Stimulated activated CD4-positive, alpha-beta T cell treated with anti-CD3 and anti-CD28 coated beads, Interleukin-2, amount 100 ng/mL, for 48 hours (primary cell): ENCODE data around the gene COX5B.
A peak's percentile ranks its signal among the peaks of the same experiment; 100 is the strongest.
"Not testable (repeated sequence)": the region's sequence is repeated elsewhere in the genome, so short reads cannot be mapped to it uniquely, and the experiment has no call there.

Experiments used
- DNase-seq, 2 donors: peaks; one replicate each; pipeline ENCODE4 v3.0.0-alpha.2; 2020

The COX5B gene

GRCh38 chr2:97645695-97646629 lies at the start of gene COX5B:
Gene COX5B (plus strand): TSS chr2:97646062. CDS start chr2:97646087, 25 bp downstream.
- DNase-seq = peak; percentile 98 to 99

- not testable (repeated sequence) for DNase-seq
These were observed 49.7 kb upstream of the COX5B start for GRCh38 chr2:97596180-97596579.

DNA sequence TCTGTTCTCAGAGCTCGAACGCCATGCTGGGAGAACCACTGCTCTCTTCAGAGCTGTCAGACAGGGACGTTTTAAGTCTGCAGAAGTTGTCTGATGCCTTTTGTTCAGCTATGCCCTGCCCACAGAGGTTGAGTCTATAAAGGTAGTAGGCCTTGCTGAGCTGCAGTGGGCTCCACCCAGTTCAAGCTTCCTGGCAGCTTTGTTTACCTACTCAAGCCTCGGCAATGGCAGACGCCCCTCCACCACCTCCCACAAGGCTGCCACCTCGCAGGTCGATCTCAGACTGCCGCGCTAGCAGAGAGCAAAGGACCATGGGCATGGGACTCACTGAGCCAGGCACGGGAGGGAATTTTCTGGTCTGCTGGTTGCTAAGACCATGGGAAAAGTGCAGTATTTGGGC lies 44.3 kb upstream of the COX5B start:
- DNase-seq = not testable (repeated sequence)

- not testable (repeated sequence) for DNase-seq
These were observed 40.8 kb upstream of the COX5B start for GRCh38 chr2:97605109-97605508.

GRCh38 chr2:97605524-97606339 lies 40.1 kb upstream of the COX5B start:
- not testable (repeated sequence) for DNase-seq

DNA sequence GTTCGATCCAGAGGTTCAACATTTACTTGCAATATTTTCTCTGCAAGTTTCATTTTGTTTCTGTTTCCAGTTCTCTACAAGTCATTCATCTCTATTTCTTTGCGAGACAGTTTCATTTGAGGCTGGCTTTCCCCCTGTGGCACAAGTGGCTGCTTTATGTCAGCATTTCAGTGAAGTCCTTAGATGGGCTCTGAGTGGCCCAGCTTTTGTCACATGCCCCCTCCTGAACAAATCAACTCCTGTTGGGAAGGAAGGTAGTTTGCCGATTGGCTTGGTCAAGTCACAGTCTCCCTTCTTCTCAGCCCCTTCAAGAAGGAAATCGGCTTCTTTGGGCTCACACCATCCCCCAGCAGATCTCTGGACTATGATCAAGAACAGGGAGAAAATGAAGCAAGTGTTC lies 37.1 kb upstream of the COX5B start:
- DNase-seq = not testable (repeated sequence)

DNA sequence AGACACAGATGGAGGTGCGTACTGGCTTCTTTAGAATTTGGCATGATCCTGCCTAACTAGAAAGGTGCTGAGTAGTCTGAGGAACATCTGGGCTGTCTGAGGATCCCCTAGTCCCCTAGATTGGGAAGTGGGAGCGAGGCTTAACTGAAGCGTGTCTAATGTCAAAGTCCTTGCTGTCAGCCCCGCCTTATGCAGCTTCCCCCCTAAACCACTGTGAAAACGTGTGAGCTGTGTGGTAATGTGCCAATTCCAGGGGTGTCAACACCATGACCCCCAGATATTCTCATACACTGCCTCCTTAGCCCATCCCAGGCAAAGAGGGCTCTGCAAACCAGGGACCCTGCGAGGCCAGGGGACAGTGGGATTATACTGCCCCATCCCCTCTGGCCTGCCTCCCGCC lies 34.0 kb upstream of the COX5B start:
- DNase-seq = not testable (repeated sequence)

DNA sequence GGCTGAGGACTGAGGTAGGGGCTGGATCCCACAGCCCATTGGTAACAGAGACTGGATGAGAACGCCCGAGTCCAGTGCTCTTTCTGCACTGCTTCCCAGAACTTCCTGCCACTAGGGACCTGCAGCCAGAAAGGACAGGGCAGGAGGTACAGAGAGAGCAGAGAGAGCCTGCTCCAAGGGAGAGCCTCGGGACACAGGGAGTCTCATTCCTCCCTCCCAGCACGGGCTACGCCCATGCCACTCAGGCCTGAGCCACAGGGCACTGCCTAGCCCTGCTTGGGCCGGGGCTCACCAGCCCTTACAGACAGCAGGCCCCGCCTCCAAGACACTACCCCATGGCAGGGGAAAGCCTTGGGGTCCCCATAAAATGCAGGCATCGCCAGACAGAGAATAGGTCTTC lies 30.1 kb upstream of the COX5B start:
- not testable (repeated sequence) for DNase-seq

DNA sequence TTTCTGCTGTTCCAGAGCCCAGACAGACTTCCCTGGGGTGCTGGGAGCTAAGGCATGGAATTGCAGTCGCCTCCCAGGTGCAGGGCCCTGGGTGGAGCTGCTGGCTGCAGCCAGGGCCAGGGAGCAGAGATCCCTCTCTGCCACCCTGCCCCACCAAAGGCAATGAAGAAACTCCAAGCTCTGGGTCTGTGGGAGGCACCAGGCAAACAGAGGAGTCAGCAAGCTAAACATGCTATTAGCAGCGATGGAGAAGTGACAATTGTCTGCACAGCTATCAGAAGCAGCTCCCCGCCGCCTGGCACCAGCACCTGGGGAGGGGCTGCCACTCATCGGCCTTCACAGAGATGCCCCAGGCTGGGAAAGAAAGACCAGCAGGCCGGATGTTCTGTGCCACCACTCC lies 28.0 kb upstream of the COX5B start:
- no peak for DNase-seq

DNA sequence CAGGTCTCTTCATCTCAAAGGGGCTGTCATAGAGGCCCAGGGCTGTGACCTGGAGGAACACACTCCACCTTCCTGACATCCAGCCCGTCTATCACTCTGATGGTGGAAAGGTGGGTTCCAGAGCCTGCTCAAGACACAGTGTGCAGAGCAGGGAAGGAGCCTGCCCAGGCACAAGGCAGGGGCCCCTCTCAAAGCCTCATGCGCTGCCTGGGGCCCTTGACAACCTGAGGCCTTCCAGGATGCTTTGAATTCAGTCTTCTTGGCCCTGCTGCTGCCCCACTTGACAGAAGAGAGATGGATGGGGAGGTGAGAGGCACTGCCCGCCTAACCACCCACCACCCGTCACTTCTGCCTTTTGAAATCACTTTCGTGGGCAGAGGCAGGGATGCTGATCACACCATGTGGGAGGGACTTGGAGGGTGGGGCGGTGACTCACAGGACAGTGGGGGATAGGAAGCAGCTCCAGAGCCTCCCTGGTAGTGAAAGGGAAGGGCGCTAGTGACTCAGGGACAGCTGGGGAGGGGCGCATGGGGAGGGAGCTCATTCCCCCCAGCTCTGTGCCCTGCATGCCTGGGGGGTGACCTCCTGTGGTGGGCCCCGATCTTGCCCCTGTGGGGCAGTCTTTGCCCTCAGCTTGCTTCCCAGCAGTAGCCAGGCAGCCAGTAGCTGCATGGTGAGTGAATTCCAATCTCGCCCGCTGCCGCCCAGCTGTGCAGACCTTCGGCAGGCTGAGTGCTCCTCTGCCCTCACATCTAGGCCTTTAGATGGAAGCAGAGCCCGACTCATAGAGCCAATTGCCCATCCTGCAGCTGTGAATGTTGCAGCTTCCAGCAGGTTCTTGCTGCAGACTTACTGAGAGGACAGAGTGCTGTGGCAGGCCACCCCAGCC lies 26.7 kb upstream of the COX5B start:
- DNase-seq = not testable (repeated sequence)

DNA sequence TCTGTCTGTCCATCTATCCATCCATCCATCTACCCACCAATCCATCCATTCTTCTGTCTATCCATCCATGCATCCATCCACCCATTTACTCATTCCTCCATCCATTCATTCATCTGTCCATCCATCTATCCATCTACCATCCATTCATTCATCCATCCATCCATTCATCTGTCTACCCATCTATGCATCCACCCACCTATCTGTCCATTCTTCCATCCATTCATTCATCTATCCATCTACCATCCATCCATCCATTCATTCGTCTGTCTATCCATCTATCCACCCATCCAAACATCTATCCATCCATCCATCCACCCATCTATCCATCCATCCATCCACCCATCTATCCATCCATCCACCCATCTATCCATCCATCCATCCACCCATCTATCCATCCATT lies 25.4 kb upstream of the COX5B start:
- DNase-seq = not testable (repeated sequence)

- not testable (repeated sequence) for DNase-seq
These were observed 22.9 kb upstream of the COX5B start for GRCh38 chr2:97622976-97623375.

DNA sequence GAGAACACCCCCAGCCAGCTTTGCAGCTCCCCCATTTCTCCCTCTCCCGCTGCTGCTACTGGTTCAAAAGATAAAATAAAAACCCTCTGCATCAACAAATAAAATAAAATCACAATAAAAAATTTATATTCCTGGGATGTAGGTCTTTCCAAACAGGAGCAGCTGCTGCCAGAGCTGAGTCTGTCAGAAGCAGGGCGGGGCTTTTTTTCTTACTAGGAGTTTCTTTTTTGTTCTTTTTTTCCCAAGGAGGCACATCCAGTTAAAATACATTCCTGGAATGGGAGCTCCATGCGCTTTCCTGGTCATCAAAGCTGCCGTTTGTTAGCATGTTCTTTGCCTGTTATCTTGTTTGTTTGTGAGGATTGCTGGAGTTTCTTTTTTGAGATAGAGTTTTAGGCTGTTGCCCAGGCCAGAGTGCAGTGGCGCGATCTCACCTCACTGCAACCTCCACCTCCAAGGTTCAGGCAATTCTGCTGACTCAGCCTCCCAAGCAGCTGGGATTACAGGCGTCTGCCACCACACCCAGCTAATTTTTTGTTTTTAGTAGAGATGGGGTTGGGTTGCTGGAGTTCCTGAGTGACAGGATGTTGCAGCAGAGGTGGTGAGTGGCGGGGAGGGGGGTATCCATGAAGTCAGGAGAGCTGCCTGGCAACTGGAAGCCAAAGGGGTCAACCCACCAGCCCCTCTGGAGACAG lies 20.4 kb upstream of the COX5B start:
- not testable (repeated sequence) for DNase-seq

DNA sequence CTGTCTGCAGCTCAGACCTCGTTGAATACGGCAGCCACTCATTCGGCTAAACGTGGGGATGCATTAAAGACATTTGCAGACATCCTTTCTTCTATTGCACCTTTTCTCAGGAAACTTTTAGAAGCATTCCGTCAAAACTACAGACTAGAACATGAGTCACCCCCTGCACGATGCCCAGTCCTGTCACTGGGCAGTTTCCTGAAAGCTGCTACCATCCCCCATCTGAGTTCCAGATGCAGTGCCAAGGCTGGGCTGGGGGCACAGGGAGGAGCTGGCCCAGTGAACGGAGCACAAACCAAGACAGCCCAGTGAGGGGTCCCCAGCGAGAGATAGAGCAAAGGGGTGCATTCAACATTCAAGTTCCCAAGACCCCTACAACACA lies 19.8 kb upstream of the COX5B start:
- not testable (repeated sequence) for DNase-seq

DNA sequence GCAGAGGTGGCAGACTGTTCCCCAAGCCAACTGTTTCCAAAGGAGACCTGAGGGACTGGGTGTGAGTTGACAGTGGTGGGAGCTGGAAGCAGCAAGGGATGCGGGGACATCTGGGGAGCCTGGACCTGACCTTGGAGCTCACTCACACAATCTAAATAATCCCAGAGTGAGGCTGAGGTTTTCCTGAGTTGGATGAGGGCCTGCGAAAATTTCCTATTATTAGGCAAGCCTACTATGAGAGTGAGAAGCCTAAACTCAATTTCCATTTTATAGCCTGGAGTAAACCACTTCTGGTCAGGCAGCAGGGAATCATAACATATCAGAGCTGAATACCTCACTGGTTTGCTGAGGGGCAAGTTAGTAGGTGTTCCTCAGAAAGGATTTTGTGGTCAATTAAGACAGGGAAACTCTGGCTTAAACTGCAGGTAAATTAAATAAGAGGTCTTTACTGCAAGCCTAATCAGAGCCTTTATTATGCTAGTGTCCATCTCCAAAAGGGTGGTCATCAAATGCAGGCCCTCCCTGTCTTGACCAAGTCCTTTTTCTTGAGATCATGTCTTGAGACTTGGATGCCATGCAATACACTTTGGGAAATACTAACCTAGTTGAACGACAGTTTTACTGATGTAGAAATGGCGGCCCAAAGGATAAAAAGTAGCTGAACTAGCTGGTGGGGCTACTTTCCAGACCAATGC lies 1.7 kb upstream of the COX5B start:
- DNase-seq = no peak

DNA sequence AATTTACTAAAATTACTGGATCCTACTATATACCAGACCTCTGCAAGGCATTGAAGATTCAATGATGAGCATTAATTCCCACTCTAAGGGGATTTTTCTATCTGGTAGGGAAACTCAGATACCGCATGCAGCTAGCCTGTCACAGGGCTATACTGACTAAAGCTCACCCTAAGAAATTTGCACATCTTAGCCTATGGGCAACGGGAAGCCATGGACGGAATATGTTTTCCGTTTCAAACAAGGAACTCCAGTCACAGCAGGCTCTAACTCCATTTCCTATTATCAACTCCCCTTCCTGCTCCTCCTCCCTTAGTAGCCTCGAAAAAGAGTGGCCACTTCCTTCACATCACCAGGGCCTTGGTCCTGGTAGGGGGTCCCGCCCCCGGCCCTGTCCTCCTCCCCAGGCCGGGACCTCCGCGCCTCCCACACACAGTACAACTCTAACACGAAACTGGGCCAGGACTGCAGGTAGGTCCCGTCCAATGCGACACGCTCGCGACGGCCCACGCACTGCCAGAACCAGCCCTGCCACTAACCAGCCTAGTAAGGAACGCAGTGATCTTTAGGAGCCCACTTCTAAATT lies 659 bp upstream of the COX5B start:
- no peak for DNase-seq

DNA sequence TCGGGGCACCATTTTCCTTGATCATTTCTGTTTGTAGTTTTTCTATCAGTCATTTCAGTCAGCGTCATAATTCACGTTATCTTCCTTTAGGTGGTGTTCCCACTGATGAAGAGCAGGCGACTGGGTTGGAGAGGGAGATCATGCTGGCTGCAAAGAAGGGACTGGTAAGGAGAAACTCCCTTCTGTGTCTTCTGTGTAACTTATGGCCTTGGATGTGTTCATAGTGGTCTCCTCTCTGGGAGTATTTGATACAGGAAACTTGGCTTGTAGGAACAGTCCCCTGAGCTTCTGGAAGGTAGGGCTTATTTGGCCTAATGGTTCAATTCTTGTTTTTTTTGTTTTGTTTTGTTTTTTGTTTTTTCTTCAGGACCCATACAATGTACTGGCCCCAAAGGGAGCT lies 1.1 kb downstream of the COX5B start:
- no peak for DNase-seq

DNA sequence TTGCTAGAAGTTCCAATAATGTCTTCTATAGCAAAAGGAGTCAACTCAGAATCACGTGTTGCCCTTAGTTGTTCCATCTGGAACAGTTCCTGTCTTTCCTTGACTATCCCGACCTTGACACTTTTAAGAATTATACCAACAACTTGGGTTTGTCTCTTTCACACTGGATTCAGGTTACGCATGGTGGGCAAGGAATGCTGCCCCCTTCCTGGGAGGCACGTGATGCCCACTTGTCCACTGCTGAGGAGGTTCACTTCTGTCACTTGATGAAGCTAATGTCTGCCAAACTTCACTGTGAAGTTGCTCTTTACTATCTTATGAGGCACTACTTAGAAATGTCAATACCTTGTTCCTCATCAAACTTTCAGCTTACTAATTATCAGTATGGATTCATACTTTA lies 5.3 kb downstream of the COX5B start:
- DNase-seq = no peak

DNA sequence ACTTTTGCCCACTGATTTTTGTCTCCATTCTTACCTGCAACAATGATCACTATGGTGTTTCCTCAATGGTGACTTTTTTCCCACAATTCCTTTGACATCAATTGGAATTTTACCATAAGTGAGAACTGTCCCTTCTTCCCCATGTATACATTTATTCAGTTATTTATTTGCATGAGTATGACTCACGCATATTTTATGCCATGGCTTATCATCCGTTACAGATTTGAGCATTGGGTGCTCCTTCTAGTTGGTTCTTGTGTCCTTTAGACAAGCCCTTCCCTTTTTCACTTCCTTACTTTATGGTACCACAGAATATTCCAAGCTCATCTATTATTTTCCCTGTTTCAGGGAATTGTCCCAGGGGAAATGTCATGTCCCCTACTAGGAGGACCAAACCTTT lies 7.6 kb downstream of the COX5B start:
- DNase-seq = no peak

- no peak for DNase-seq
These were observed 8.0 kb downstream of the COX5B start for GRCh38 chr2:97653874-97654273.

GRCh38 chr2:97654309-97654708 lies 8.4 kb downstream of the COX5B start:
- DNase-seq = no peak
